Measurements from ENCODE around the gene NEDD4.

DNA sequence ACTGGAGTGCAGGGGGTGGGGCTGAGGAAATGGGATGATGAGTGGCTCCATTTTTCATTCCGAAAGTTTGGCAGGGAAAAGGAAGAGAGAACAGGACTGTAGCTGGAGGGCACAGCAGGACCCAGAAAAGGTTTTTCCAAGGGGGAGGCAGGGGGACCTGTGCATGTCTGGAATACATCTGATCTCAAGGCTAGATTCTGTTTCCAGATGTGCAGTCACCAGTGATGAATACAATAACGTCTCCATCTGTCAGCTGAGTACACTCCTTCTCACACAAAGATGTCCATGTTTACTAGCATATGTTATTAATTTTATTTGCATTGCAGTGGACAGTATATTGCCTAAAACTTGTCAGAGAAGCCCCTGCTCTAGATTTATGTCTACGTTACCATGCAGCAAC is 210.5 kb downstream of the NEDD4 start:
- no peak for TF ChIP-seq POLR2A (IDR thresholded peaks at IDR 0.05; ENCODE audit: low read depth, low read length)
- no peak for TF ChIP-seq TAF1 (IDR thresholded peaks at IDR 0.05; ENCODE audit: borderline replicate concordance, low read depth, low read length)
